Calu3 (cell line): ENCODE measurements around the gene FNBP1. TPM values are rescaled to one million over a fixed set of nuclear protein-coding genes. Genes with fewer than 3 reads are reported as not detected.

Experiments used
- Bru-seq: library from RNA; stranded (reverse); fragments of 400-500 nt; gene quantifications from one replicate; lab custom pipeline; 2021; lab: Mats Ljungman, UMichigan
- BruChase-seq, 2 experiments: library from RNA; stranded (reverse); fragments of 400-500 nt; gene quantifications; one replicate each; lab custom pipeline; 2021; lab: Mats Ljungman, UMichigan
- BruUV-seq: library from RNA; stranded (reverse); fragments of 400-500 nt; replicated peaks from 2 replicates; lab custom pipeline; 2021; lab: Mats Ljungman, UMichigan
- CTCF ChIA-PET: fragments of 300-600 bp; sonication (Branson Sonifier 250); formaldehyde crosslinking; loops from one replicate; lab custom pipeline; 2022; ENCODE audit warnings: antibody characterized with exemption; lab: Charles Lee
- DNase-seq: peaks from one replicate; pipeline ENCODE4 v3.0.0; 2022
- H3K27ac Mint-ChIP-seq: one replicate; pipeline ENCODE4 v1.8.0; 2022; ENCODE audit warnings: mixed read lengths; ENCODE audit not compliant: unreplicated experiment
- H3K27me3 Mint-ChIP-seq: one replicate; pipeline ENCODE4 v1.8.0; 2022; ENCODE audit warnings: mixed read lengths; ENCODE audit not compliant: unreplicated experiment
- H3K36me3 Mint-ChIP-seq: one replicate; pipeline ENCODE4 v1.8.0; 2022; ENCODE audit warnings: mild to moderate bottlenecking, moderate library complexity, mixed read lengths; ENCODE audit not compliant: insufficient read depth, unreplicated experiment
- H3K4me1 Mint-ChIP-seq: one replicate; pipeline ENCODE4 v1.8.0; 2022; ENCODE audit warnings: mild to moderate bottlenecking, low read depth, mixed read lengths; ENCODE audit not compliant: unreplicated experiment
- H3K4me3 Mint-ChIP-seq: one replicate; pipeline ENCODE4 v1.8.0; 2022; ENCODE audit warnings: mild to moderate bottlenecking, low read depth, moderate library complexity, mixed read lengths; ENCODE audit not compliant: unreplicated experiment
- H3K9me3 Mint-ChIP-seq: one replicate; pipeline ENCODE4 v1.8.0; 2022; ENCODE audit warnings: low read depth, mixed read lengths; ENCODE audit not compliant: unreplicated experiment
- intact Hi-C: fragments of 100-400 bp; cut with micrococcal nuclease; formaldehyde crosslinking; loops from one replicate; pipeline ENCODE4 v1.10.0; 2022; ENCODE audit not compliant: unreplicated experiment
- long read RNA-seq: library from polyadenylated mRNA; stranded (forward); transcript quantifications from one replicate; pipeline ENCODE4 v2.0.0, GENCODE V29; 2022
- total RNA-seq: library from RNA; stranded (reverse); gene quantifications from 2 replicates; pipeline ENCODE4 v1.2.3, GENCODE V29; 2022
- TF ChIP-seq, protein P1 (sequence below): fragments of 200-600 bp; IDR thresholded peaks from one replicate; pipeline ENCODE4 v1.8.0; 2022; ENCODE audit warnings: antibody characterized with exemption; ENCODE audit not compliant: unreplicated experiment

FNBP1 gene
- total RNA-seq (9.6 and 9.9 TPM in 2 replicates), Bru-seq, nascent RNA (percentile 45 among the genes with signal in this experiment), BruChase-seq, experiment 1, labeled RNA remaining after a 6-hour chase (percentile 55 among the genes with signal in this experiment), BruChase-seq, experiment 2, labeled RNA remaining after a 2-hour chase (percentile 49 among the genes with signal in this experiment)
- long read RNA-seq, partial matches to known transcripts, result 0 of 7 reads
- long read RNA-seq, other reads (novel, unspliced or antisense), result 7 of 7 reads

GRCh38 chr9:130042885-130043653 lies at the start of gene FNBP1:
FNBP1 (minus strand) TSS chr9:130043189; CDS start chr9:130042975, 214 bp downstream.
- DNase-seq, result peak; percentile 65
- H3K36me3 Mint-ChIP-seq, result peaks cover 18% of the 10 kb centered on the region
- peak within 1 kb of the TSS; percentile 78 for H3K27ac Mint-ChIP-seq
- H3K27me3 Mint-ChIP-seq, result no peaks in the 10 kb centered on the region
- CTCF ChIA-PET, result interaction anchor here (0.6 kb wide), 1 partner anchor 53 kb away, joined by 4 read pairs; no protein-coding TSS in a partner anchor
- peak within 1 kb of the TSS; percentile 90 for H3K4me3 Mint-ChIP-seq
- no TSS peak for BruUV-seq
- no peaks in the 10 kb centered on the region for H3K9me3 Mint-ChIP-seq
- H3K4me1 Mint-ChIP-seq, result peaks cover 15% of the 10 kb centered on the region
- intact Hi-C loops, result loop anchor here (10.0 kb wide), 1 partner anchor 78 kb away; no protein-coding TSS in a partner anchor
- TF ChIP-seq, protein P1, sequence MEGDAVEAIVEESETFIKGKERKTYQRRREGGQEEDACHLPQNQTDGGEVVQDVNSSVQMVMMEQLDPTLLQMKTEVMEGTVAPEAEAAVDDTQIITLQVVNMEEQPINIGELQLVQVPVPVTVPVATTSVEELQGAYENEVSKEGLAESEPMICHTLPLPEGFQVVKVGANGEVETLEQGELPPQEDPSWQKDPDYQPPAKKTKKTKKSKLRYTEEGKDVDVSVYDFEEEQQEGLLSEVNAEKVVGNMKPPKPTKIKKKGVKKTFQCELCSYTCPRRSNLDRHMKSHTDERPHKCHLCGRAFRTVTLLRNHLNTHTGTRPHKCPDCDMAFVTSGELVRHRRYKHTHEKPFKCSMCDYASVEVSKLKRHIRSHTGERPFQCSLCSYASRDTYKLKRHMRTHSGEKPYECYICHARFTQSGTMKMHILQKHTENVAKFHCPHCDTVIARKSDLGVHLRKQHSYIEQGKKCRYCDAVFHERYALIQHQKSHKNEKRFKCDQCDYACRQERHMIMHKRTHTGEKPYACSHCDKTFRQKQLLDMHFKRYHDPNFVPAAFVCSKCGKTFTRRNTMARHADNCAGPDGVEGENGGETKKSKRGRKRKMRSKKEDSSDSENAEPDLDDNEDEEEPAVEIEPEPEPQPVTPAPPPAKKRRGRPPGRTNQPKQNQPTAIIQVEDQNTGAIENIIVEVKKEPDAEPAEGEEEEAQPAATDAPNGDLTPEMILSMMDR, result no peak

GRCh38 chr9:130090915-130091314 lies 47.9 kb upstream of the FNBP1 start:
- intact Hi-C loops, result no loop called here
- Mint-ChIP-seq H3K36me3 (peaks cover 23% of the 10 kb centered on the region), H3K27me3 (no peaks in the 10 kb centered on the region), H3K4me3 (no peak overlapping the region), H3K4me1 (no peaks in the 10 kb centered on the region), H3K9me3 (no peaks in the 10 kb centered on the region), H3K27ac (no peak overlapping the region)
- CTCF ChIA-PET, result no interaction called here
- no peak for DNase-seq
- TF ChIP-seq, protein P1, result no peak
- BruUV-seq, result no TSS peak

- intact Hi-C loops, result no loop called here
- no TSS peak for BruUV-seq
- Mint-ChIP-seq H3K4me1 (no peaks in the 10 kb centered on the region), H3K4me3 (no peak overlapping the region), H3K9me3 (no peaks in the 10 kb centered on the region), H3K27ac (no peak overlapping the region), H3K36me3 (peaks cover 19% of the 10 kb centered on the region), H3K27me3 (no peaks in the 10 kb centered on the region)
- CTCF ChIA-PET, result no interaction called here
- DNase-seq, result no peak
- TF ChIP-seq, protein P1, result no peak
Observed at GRCh38 chr9:130089141-130089540, 46.2 kb upstream of the FNBP1 start.

- H3K4me3 Mint-ChIP-seq, result no peak overlapping the region
- H3K27ac Mint-ChIP-seq, result peak overlapping the region; percentile 58
- H3K36me3 Mint-ChIP-seq, result peaks cover 18% of the 10 kb centered on the region
- TF ChIP-seq, protein P1, result no peak
- no peaks in the 10 kb centered on the region for H3K4me1 Mint-ChIP-seq
- H3K27me3 Mint-ChIP-seq, result no peaks in the 10 kb centered on the region
- DNase-seq, result no peak
- H3K9me3 Mint-ChIP-seq, result no peaks in the 10 kb centered on the region
- intact Hi-C loops, result no loop called here
- no TSS peak for BruUV-seq
- CTCF ChIA-PET, result no interaction called here
Observed at GRCh38 chr9:130088051-130088450, 45.1 kb upstream of the FNBP1 start.
